H1 (cell line): Measurements from ENCODE around the gene TNS4. TPM values are rescaled to one million over a fixed set of nuclear protein-coding genes. Genes with fewer than 3 reads are reported as not detected.

Experiments
- BACH1 ChIP-seq: IDR thresholded peaks from 2 replicates; pipeline ENCODE4 v1.6.1; 2012; ENCODE audit warnings: low read length, improper control_type of control experiment
- EP300 ChIP-seq, 2 experiments: IDR thresholded peaks; 1 replicate in 1 of 2; 2 replicates in 1 of 2; pipeline ENCODE4 v1.6.1; 2011 to 2012; ENCODE audit warnings: low read depth in 2 of 2, low read length in 2 of 2, mild to moderate bottlenecking in 2 of 2, borderline replicate concordance in 1 of 2, inconsistent platforms in 1 of 2, moderate library complexity in 1 of 2
- POLR2AphosphoS5 ChIP-seq: IDR thresholded peaks from 2 replicates; pipeline ENCODE4 v1.6.1; 2011; ENCODE audit warnings: low read depth, low read length
- SIN3A ChIP-seq, 2 experiments: IDR thresholded peaks in 1 of 2; conservative IDR thresholded peaks in 1 of 2; 2 replicates each; pipeline ENCODE4 v1.6.1; 2011 to 2012; ENCODE audit warnings: low read length in 2 of 2, improper control_type of control experiment in 1 of 2, low read depth in 1 of 2, mild to moderate bottlenecking in 1 of 2
- ZNF274 ChIP-seq: IDR thresholded peaks from 2 replicates; pipeline ENCODE4 v1.7.0; 2012; ENCODE audit warnings: low read length, borderline replicate concordance; ENCODE audit errors: extremely low read depth
- polyA plus RNA-seq, 7 experiments: library from polyadenylated mRNA; depleted of rRNA in 3 of 7; stranded (reverse) in 5 of 7; unstranded in 2 of 7; fragments of >200 nt in 5 of 7; fragments of 200-250 nt in 2 of 7; gene quantifications; 1 replicate in 5 of 7; 2 replicates in 1 of 7; 4 replicates in 1 of 7; pipeline versions ENCODE4 v1.2.1 to v1.2.3, GENCODE V29; 2011 to 2013; ENCODE audit warnings: missing spikeins in 2 of 7, mixed read lengths in 2 of 7
- total RNA-seq: library from RNA; stranded (reverse); fragmentation: NEBNext Ultra II Directional; extraction: Animal tissue kit (Norgen Biotek cat#: 25700); gene quantifications from 2 replicates; pipeline ENCODE4 v1.2.1, GENCODE V29; 2021

The TNS4 gene
- total and polyA plus RNA-seq, 2 of the 8 experiments (the other 6 are each of a cell fraction or from before 2014, with no cell fraction given), result 0.20 to 0.21 TPM

DNA sequence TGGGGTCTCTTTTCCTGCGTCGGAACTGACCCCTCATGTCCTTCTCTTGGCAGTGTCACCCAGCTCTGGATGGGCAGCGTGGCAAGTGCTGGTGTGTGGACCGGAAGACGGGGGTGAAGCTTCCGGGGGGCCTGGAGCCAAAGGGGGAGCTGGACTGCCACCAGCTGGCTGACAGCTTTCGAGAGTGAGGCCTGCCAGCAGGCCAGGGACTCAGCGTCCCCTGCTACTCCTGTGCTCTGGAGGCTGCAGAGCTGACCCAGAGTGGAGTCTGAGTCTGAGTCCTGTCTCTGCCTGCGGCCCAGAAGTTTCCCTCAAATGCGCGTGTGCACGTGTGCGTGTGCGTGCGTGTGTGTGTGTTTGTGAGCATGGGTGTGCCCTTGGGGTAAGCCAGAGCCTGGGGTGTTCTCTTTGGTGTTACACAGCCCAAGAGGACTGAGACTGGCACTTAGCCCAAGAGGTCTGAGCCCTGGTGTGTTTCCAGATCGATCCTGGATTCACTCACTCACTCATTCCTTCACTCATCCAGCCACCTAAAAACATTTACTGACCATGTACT lies 44.9 kb downstream of the TNS4 start (continued):
- TF ChIP-seq BACH1, result no peak
- TF ChIP-seq POLR2AphosphoS5, result no peak
- no peak for TF ChIP-seq SIN3A (conservative IDR thresholded peaks at IDR 0.05 in 1 of 2, IDR thresholded peaks at IDR 0.05 in 1 of 2; ENCODE audit: low read depth in 1 of 2, low read length in 2 of 2)
- no peak for TF ChIP-seq ZNF274
- no peak for TF ChIP-seq EP300 (IDR thresholded peaks at IDR 0.05; ENCODE audit: borderline replicate concordance in 1 of 2, low read depth in 2 of 2, low read length in 2 of 2)
